ENCODE results near the gene NEDD4L. TPM values are rescaled to one million over a fixed set of nuclear protein-coding genes. Genes with fewer than 3 reads are reported as not detected.
"Not testable (repeated sequence)": the region's sequence is repeated elsewhere in the genome, so short reads cannot be mapped to it uniquely, and the experiment has no call there.

NEDD4L gene
- total RNA-seq, 1 donor from 2014 or later = 60.2 TPM

DNA sequence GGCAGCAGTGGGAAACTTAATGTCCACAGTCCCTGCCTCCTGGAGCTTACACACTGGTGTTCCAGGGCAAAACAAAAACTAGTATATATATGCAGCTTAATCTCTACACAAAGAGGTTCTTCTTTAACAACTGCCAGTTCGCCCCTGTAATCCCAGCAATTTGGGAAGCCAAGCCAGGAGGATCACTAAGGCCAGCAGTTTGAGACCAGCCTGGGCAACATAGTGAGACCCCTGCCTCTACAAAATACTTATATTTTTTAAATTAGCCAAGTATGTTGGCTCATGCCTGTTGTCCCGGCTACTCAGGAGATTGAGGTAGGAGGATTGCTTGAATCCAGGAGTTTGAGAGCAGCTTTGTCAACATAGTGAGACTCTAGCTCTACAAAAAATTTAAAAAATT lies 17.2 kb upstream of the NEDD4L start:
- no peak for DNase-seq (ENCODE audit: low spot score)

DNA sequence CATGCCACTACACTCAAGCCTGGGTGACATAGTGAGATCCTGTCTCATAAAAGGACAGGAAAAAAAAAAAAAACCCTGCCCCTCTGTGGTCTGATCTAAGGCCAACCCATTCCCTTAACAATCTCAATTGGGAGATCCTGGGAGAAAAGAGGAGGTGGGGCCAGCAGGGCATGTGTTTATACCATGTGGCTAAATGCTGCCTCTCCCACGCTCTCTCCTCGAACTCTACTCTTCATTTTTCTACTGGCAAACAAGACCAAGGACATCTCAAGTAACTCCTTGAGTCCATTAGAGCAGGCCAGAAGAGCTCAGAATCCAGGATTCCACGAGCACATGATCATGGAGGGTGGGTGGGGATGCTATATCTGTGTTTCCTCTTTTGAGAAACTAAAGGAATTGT lies 16.7 kb upstream of the NEDD4L start:
- no peak for DNase-seq (ENCODE audit: low spot score)

DNA sequence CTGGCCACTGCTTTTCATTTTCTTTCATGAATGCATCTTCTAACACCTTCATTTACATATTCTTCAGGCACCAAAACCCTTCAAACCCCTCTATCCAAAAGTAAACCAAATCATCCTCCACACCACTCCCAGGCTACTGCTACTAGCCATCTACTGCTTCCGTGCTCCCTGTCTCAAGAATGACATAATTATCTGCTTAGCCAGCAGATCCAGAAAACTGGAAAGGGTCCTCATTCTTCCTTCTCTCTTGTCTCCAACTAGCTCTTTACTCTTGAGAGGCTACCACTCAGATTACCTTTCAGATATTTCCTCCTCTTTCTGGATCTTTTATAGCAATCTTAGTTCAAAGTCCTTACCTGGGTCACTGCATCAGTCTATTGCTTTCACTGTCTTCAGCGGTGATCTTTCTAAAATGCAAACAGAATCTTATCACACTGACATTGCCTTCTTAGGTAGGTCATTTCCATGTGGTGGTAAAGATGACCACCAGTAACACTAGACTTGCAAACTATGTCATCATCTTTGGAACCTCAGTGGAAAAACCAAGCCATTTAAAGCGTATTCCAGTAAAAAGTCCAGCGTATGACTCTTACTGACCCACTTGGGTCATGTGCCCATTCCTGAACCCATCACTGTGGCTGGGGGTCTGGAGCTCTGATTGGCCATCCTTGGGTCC lies 15.8 kb upstream of the NEDD4L start:
- DNase-seq (ENCODE audit: low spot score) = no peak

DNA sequence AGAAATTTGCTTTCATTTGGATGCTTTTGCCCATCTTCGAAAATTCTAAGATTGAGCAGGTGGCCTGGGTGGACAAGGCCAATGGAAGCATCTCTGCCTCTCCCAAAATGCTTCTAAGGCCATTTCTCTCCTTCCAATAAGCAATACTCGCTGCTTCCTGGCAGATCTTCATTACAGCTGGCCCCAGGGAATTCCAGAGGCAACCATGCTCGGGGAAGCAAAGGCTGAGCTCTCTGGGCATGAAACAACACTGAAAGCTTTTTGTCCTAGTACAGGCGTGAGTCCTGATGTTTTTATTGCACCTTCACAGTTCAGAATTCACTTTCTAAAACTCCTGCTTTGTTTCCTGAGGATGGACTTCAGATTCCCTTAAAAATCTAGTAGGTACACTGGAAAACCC lies 11.8 kb upstream of the NEDD4L start:
- no peak for DNase-seq (ENCODE audit: low spot score)

DNA sequence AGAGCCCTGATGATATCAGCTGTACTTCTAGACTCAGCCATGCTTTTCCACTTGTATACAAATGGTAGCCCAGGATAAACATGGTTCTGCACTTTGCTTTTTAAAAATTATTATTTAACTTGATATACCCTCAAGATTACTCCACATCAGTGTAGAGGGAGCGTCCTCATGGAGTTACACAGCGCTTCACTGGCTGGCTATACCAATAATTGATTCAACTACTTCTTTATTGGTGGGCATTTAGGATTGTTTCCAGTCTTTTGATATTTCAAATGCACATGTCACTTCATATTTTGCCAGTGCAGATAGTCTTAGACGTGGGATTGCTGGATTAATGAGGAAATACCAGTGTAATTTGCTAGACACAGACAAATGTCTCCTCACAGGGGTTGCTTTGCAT lies 10.8 kb upstream of the NEDD4L start:
- DNase-seq (ENCODE audit: low spot score) = no peak

DNA sequence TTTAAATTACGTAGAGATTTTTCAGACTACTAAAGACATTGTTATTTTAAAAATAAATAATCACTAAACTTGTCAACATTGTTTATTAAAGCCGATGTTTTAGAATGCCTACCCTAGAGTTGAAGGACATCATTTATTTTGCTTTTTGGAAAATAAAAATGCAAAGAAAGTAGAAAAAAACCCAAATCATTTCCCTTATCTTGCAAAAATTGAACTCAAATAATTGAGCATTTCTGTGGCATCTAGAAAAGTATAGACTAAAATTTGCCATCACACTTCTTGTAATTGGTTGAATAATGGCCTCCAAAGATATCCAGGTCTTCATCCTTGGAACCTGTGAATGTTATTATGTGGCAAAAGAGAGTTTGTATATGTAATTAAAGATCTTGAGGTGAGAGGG lies 9.7 kb upstream of the NEDD4L start:
- no peak for DNase-seq (ENCODE audit: low spot score)

DNA sequence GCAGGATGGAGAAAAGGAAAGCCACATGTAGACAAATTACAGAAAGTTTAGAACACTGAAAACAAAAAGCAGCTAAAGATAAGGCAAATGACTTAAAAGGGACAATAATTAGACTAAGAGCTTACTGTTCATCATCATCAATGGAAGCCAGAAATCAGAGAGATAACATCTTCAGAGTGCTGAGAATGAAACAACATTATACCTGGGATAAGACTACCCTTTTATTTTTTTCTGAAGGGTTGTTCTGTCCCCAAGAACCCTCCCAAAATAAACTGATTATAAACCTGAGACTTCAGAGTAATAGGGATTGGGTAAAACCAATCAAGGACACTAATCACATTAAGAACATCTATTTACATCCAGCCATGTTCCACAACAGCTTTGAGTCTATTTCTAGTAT lies 6.9 kb upstream of the NEDD4L start:
- no peak for DNase-seq (ENCODE audit: low spot score)

DNA sequence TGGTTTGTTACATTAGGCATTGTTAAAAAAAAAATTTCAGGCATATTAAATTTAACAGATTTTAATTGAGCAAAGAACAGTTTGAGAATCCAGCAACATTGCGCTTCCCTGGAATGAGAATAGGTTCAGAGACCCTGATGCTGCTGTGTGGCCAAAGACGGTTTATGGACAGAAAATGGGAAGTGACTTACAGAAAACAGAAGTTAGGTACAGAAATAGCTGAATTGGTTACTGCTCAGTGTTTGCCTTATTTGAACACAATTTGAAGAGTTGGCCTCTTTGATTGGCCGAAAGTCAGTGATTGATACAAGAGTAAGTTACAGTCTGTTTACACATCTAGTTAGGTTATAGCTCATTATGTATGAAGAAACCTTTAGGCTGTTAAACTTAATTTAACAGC lies 6.0 kb upstream of the NEDD4L start:
- DNase-seq (ENCODE audit: low spot score) = no peak

DNA sequence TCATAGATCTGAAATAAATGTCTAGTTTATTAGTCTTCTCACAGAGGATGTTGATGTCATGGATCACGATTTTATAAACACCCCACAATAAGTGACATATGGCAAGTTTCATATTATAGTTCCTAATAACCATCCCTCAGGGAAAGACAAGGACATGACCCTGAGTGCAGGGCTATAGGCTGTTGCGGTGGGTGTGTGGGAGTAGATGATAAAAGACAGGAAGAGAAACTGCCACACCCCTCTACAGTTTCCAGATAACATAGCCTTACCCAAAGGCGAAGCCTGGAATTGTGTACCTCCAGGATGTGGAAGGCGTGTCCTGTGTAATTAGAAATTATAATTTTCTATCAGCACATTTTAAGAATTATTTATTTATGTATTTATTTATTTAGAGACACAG lies 2.4 kb upstream of the NEDD4L start:
- no peak for DNase-seq (ENCODE audit: low spot score)

DNA sequence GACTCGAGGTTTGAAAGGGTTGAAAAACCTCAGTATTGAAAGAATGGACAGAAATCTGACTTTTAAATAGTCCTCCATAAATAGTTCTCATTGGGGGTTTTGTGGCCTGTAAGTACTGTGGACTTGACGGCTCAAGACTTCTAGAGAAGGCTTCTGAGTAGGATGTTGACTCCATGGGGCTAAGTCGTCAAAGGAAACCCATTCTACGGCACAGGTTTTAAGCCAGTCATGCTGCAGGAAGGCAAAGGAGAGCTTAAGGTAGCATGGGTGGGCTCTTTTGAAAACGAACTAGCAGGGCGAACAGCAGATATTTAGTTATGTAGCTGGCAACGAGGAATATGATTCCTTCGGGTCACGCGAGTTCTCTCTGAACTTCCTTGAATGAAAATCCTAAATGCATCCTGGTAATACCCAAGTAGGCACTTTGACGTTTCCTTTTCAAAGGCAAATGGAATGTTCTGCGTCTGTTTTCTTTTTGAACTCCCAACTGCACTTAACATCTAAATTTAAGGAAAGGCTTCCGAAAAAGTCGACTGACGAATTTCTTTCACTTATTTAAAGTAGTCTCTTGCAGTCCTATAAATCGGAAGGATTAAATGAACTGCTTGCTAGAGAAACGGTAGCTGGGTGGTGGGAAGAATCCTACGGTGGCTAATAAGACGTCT lies 1.1 kb upstream of the NEDD4L start:
- DNase-seq (ENCODE audit: low spot score) = peak; percentile 35

DNA sequence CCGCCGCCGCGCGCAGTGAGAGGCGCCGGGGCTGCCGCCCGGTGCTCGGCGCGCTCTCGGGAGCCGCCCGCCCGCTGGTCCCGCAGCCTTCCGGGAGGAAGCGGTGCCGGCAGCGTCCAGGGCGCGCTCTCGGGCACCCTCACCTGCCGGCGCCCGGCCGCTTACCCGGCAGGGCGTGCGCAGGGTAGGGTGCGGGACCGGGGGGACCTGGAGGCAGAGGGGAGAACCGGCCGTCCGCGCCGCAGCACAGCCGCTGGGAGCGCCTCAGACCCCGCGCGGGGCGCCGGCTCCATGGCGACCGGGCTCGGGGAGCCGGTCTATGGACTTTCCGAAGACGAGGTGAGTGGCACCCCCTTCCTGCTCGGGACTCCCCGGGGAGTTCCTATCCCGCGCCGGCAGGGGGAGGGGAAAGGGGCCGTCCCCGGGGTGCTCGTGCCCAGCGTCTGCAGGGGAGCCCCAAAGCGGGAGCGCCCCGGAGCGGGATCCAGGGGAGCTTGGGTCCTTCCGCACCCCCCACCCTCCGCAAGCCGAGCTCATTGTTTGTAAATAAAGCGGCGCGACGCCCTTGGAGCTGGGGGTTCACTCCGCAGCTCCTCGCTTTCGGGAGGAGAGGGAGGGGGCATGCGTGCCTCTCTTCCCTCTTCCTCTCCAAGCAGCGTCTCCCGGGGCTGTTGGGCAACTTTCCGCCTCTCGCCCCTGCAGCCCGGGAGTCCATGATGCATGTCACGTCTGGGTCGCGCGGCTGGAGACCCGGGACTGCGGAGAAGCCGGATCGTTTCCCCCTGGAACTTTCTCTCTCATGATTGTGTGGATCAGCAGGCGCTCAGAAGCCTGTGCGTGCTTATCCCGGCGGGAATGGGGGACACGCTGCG lies 580 bp downstream of the NEDD4L start:
- peak; percentile 47 for DNase-seq (ENCODE audit: low spot score)

DNA sequence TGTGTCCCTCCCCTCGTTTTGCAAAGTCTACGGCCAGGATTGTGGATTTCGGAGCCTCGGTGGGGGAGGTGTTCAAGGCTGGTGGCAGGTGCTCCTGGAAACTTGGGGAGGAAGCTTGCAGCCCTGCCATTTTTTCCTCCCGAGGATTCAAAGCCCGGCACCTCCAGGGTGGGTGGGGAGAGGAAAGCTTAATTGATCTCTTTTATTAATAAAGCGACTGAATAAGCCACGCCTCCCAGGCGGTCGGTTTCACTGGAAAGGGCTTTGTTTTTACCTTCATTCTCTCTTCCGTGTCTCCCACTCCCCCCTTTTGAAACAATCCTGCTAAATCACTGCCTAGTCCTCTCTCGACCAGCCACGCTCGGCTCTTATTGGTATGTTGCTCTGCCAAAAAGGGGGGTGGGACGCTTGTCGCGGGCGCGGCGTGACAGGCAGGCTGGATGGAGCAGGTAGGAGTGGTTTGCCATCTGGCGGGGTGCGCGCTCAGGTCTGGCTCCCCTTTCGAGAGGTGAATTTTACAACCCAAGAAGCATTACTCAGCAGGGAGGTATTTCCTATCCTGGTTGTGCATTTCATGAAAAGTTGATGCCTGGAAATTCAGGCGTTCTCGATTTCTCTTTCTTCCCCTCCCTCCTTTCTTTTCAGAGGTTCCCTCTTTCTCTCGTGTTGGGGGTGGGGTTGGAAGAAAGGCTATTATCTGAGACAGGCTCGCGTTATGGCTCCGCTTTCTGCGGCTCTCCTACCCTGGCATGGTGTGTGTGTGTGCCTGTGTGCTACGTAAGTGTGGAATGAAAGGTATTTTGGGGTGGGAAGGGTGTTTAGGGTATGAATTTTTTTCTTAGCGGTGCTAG lies 1.4 kb downstream of the NEDD4L start:
- peak; percentile 58 for DNase-seq (ENCODE audit: low spot score)

DNA sequence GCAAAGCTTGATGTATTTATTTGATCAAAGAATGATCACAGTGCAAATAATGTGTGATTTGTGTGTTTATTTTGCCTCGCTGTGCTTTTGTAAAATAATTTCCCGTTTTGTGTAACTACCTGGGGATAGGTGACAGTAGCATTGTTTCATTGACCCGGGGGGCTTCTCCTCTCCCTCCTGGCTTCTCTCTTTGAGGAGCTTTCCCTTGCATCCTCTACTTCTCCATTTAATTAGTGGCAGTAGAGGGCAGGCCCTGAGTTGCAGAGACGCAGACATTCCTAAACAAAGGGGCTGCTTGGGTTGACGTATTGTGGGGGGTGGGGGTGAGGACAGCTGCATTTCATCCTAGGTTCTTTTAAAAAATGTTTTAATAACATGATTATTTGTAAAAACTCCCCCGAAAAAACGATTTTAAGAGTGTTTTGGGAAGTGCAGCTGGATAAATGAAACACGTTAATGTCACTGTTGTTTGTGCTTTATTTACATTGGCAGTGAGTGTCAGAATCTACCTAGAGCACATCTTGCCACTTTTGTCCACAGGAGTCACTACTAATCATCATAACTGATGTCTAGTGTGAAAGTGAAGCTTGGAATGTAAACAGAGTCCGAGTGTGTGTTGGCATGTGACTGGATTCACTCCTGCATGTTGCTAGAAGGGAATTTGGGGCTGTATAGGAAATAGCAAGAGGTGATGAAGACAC lies 2.2 kb downstream of the NEDD4L start:
- no peak for DNase-seq (ENCODE audit: low spot score)

DNA sequence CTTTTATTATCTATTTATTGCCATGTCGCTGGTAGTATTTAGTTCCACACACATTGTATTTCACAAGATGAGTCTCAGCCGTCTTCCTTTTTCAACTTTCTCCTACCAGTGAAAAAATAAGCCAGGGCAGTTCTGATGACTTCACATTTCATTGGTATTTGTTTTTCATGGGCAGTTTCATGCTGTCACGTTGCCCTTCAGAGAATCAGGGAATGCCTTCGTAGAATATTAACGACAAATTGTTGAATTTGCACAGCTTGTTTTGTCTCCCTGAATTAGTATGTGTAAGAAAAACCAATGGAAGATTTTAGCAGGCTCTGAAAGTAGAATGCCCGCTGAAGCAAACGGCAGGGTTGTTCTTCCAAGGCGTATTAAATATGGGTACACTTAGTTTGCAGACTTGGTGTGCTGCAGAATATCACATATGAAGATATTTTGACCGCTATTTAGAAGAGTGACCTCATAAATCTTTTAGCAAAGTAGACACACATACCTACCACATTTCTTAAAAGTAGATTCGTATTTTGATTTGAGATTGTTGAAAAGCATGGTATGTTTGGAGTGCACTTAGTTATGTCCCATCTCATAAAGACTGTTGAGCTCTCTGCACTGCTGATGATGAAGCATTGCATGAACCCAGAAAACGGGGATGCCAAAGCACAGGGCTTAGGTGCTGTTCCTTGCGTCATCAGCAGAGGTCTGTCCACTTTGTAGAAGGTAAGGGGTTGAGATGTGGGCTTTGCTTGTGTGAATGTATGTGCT lies 2.9 kb downstream of the NEDD4L start:
- no peak for DNase-seq (ENCODE audit: low spot score)

DNA sequence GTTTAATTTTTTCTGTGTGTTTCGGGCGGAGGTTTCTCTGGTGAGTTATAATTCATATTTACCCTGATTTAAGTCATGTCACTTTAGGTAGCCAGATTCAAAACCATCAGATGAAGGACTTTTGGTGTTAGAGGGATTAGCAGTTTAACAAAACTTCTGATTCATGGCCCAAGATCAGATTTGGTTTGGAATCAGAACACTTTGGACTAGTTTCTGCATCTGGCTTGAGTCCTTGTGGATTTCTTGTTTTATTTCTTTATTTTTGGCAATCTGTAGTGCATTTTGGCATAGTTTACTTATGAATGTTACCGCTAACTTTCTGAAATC lies 3.5 kb downstream of the NEDD4L start:
- no peak for DNase-seq (ENCODE audit: low spot score)

DNA sequence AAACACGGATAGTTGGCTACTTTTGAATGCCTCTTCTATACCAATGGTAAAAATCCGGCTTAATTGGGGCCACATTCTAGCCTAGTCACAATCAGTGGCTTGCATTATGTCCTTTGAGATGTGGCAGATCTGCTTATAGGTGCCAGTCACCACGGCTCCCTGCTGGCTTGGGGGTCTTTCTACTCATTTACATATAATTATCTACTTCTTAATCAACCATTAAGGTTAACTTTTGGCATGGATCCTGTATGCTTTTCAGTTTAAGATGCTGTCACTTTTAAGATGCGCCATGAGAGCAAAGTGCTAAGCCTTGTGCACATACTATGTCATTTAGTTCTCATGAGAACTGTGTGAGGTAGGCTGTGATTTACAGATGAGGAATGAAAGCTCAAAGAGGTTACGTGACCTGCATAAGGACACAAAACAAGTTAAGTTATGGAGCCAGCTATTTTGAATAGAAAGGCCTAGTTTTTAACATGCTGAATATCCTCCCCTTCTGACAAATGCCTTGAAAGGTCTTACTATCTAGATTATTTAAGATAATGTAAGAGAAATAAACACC lies 4.1 kb downstream of the NEDD4L start:
- DNase-seq (ENCODE audit: low spot score) = no peak

DNA sequence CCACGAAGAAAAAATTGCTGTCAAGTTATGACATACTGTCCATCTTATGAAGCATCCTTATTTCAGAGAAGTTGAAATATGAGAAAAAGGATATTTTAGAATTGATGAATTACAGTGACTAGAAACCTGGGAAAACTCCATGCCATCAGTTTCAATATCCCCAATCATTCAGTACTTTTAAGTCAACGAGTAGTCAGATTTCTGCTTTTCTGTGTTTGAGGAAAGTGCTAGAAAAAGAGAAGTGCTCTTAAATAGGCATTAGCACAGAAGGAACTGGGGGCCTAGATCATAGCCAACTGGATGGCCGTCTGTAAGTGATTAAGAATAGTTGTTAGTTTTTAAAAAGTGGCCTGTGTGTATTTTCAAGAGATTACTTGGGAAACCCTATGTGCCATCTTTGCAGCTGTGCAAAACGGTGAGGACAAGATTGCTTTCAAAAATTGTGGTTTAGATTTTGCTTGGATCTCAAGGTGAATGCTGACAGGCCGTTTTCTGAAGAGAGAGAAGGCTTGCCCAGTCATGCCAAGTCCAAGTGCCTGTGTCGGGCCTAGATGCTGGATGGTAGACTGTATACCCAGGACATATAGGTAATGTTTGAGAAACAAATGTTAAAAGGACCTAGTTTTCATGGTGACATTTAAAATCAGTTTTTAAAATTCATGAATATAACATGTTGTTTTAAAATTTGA lies 5.1 kb downstream of the NEDD4L start:
- no peak for DNase-seq (ENCODE audit: low spot score)

DNA sequence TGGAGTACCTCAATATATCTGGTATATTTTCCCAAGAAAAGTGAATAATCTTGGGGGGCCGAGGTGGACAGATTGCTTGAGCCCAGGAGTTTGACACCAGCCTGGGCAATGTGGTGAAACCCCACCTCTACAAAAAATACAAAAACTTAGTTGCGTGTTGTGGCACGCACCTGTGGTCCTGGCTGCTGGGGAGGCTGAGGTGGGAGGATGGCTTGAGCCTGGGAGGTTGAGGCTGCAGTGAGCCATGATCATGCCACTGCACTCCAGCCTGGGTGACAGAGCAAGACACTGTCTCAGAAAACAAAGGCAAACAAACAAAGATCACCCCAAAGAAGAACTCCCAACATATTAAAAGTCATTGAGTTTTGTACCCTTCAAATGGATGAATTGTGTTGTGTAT lies 6.9 kb downstream of the NEDD4L start:
- DNase-seq (ENCODE audit: low spot score) = not testable (repeated sequence)

DNA sequence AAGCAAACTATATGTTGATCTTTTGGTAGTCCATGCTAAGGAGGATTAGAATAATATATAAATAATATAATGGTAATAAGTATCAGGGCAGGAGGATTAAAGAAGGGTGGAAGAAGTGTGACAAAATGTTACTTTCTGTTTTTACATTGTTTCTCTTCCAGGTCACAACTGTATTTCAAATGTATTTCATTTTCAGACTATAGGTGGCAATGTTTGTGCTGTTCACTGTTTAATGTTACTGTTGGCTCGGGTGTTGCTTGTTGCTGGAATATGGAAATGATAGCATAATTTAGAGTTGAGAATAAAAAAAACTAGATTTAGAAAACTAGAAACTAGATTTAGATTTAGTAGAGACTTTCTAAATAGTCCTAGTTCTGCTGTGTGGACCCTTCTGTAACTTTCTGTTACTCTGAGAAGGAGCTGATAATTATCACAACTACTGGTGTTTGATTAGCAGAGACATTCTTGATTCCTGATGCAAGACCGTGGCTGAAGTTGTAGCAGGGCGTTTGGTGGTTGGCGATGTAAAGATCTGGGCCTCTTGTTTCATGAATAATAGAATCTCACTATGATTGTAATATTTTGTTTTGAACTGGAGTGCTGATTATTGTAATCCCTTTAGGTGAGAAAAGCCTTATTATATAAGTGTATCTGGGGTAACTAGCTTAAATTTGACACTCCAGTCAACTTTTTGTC lies 7.9 kb downstream of the NEDD4L start:
- peak; percentile 36 for DNase-seq (ENCODE audit: low spot score)

Measured in umbilical cord (tissue), 2 donors.